HL-60 (cell line): ENCODE measurements around the gene ZNF570.

Source experiments
- DNase-seq, 2 experiments: peaks; one replicate each; pipeline ENCODE4 v3.0.0-alpha.2; 2010 to 2020; ENCODE audit warnings: low read depth in 1 of 2, low spot score in 1 of 2
- H3K27ac ChIP-seq: fragments of 250-450 bp; sonication (Bioruptor Pico); replicated peaks from 2 replicates; pipeline ENCODE4 v1.5.1; 2020; ENCODE audit warnings: mild to moderate bottlenecking, moderate library complexity
- H3K27me3 ChIP-seq: fragments of 250-450 bp; sonication (Bioruptor Pico); 2 replicates; pipeline ENCODE4 v1.5.1; 2021; ENCODE audit warnings: mild to moderate bottlenecking, moderate library complexity; ENCODE audit not compliant: insufficient read depth, poor library complexity, severe bottlenecking
- H3K4me3 ChIP-seq: replicated peaks from 2 replicates; pipeline ENCODE4 v1.5.1; 2011; ENCODE audit warnings: mild to moderate bottlenecking, control low read depth, low read length; ENCODE audit not compliant: insufficient read depth
- CTCF ChIP-seq: IDR thresholded peaks from one replicate; pipeline ENCODE4 v1.5.1; 2011; ENCODE audit warnings: low read length, control low read depth, inconsistent platforms; ENCODE audit not compliant: insufficient read depth
- GABPA ChIP-seq: IDR thresholded peaks from 2 replicates; pipeline ENCODE4 v1.6.1; 2012; ENCODE audit warnings: low read depth
- POLR2AphosphoS5 ChIP-seq: IDR thresholded peaks from 2 replicates; pipeline ENCODE4 v1.6.1; 2012; ENCODE audit warnings: low read depth
- REST ChIP-seq: IDR thresholded peaks from 2 replicates; pipeline ENCODE4 v1.6.1; 2012; ENCODE audit warnings: low read depth; ENCODE audit not compliant: insufficient replicate concordance
- SPI1 ChIP-seq: IDR thresholded peaks from 2 replicates; pipeline ENCODE4 v1.6.1; 2012; ENCODE audit warnings: low read depth, mild to moderate bottlenecking, borderline replicate concordance

ZNF570 gene

GRCh38 chr19:37466798-37467607, 2.2 kb upstream of the ZNF570 start, which contains the start of gene ZNF569:
ZNF569 (minus strand) TSS chr19:37467444; CDS start chr19:37444921, 22,523 bp downstream.
- Histone ChIP-seq H3K27ac (peak within 1 kb of the TSS; percentile 96), H3K4me3 (peak within 1 kb of the TSS; percentile 72), H3K27me3 (no peaks in the 10 kb centered on the region)
- peak; percentile 93 to 94 for DNase-seq
- TF ChIP-seq REST (peak; percentile 48), GABPA (peak; percentile 98), POLR2AphosphoS5 (no peak), CTCF (no peak), SPI1 (peak; percentile 92)

GRCh38 chr19:37467608-37468090, 1.5 kb upstream of the ZNF570 start:
- TF ChIP-seq GABPA, result no peak
- no peak for TF ChIP-seq SPI1
- TF ChIP-seq REST, result no peak
- no peak for TF ChIP-seq POLR2AphosphoS5
- TF ChIP-seq CTCF, result no peak
- Histone ChIP-seq H3K27me3 (no peaks in the 10 kb centered on the region), H3K27ac (peak overlapping the region; percentile 96), H3K4me3 (peak overlapping the region; percentile 72)
- DNase-seq, result no peak

GRCh38 chr19:37470216-37470615, 1.1 kb downstream of the ZNF570 start:
- no peaks in the 10 kb centered on the region for H3K27me3 ChIP-seq
- no peak overlapping the region for H3K27ac ChIP-seq
- TF ChIP-seq GABPA (no peak), POLR2AphosphoS5 (no peak), SPI1 (no peak), CTCF (no peak), REST (no peak)
- no peak for DNase-seq
- H3K4me3 ChIP-seq, result peak overlapping the region; percentile 93
